Measurements from ENCODE around the gene USH2A. TPM values are rescaled to one million over a fixed set of nuclear protein-coding genes. Genes with fewer than 3 reads are reported as not detected.

USH2A gene
- total RNA-seq, 2 donors from 2014 or later, result not detected

DNA sequence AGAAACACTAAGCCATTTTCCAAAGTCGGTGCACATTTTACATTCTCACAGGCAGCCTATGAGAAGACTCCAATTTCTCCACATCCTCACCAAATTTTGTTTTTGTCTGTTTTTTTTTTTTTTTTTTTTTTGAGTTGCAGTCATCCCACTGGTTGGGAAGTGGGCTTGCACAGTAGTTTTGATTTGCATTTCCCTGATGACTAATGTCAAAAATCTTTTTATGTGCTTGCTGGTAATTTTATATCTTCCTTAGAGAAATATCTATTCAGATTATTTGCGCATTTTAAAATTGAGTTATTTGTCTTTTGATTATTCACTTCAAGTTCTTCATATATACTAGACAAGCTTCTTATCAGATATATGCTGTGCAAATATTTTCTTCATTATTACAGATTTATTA is 141.5 kb downstream of the USH2A start:
- Mint-ChIP-seq H3K36me3 (ENCODE audit: low read depth) (no peaks in the 10 kb centered on the region), H3K4me3 (no peak overlapping the region), H3K27ac (no peak overlapping the region), H3K27me3 (no peaks in the 10 kb centered on the region), H3K4me1 (no peaks in the 10 kb centered on the region), H3K9me3 (peaks cover 28% of the 10 kb centered on the region)
- ATAC-seq (replicated peaks), result no peak

DNA sequence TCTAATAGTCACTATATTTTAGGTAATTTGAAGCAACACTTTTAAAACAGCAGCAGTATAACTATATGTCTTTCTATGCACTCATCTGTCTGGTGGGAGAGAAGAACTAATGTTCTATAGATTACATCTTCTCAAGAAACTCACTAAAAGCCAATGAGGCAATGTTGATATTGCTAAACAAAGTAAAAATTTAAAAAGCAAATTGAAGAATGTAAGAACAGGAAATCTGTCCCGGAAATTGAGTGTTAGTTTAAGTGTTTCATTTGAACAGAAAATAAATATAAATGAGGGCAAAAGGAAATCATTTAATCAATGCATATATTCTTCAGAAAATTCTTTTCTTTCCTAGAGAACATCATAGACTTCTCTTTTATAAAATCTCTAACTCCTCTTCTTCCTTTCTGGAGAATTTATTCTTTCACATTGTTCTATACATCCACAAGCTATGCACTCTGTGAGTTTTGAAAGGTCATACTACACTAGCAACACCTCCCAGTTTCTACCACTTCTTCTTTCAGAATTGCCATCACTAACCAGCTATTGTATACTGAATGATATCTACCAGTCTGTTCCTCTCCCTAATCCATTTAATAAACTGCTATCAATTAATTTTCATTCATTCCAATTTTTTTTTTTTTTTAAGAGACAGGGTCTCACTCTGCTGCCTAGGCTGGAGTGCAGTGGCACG is 153.0 kb downstream of the USH2A start:
- Mint-ChIP-seq H3K36me3 (ENCODE audit: low read depth) (no peaks in the 10 kb centered on the region), H3K27ac (no peak overlapping the region), H3K9me3 (peaks cover 23% of the 10 kb centered on the region), H3K27me3 (no peaks in the 10 kb centered on the region), H3K4me1 (no peaks in the 10 kb centered on the region), H3K4me3 (no peak overlapping the region)
- ATAC-seq (replicated peaks), result no peak

DNA sequence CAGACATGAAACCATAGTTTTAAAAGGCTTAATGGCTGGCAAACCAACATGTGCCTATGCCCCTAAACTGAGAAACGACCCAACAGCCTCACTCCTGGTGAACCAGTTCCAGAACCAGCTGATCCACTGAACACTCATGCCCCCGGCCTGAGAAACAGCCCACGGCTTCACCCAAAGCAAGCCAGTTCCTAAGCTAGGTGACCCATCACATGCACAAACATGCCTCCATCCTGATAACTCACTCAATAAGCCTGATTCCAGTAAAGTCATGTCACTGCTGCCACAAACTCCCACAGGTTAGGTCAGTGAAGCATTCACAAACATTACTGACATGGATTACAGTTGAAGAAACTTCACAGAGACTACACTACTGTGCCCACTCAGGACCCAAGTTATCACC is 161.6 kb downstream of the USH2A start:
- Mint-ChIP-seq H3K36me3 (ENCODE audit: low read depth) (no peaks in the 10 kb centered on the region), H3K27ac (no peak overlapping the region)
- no peak for ATAC-seq (replicated peaks)

DNA sequence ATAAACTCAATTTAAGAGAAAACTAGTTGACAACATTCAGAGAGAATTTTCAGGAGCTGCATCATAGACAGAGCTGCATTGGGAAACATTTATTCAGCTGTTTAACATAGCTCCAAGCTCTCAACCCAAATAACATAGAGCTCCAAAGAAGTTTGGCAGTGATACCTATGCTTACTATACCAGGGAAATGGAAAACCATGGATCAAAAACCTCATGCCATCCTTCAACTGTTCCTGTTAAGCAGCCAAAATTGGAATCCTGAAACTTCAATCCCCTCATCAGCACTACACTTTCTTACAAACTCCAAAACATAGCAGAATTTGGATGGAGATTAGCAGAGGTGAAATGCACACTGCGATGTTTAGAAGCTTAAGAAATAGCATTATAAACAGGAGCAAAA is 164.4 kb downstream of the USH2A start:
- Mint-ChIP-seq H3K4me1 (no peaks in the 10 kb centered on the region), H3K27me3 (no peaks in the 10 kb centered on the region), H3K4me3 (no peak overlapping the region), H3K36me3 (ENCODE audit: low read depth) (no peaks in the 10 kb centered on the region), H3K27ac (no peak overlapping the region), H3K9me3 (peaks cover 31% of the 10 kb centered on the region)
- ATAC-seq (replicated peaks), result no peak

More for the DNA sequence above, 161.6 kb downstream of the USH2A start:
- Mint-ChIP-seq H3K9me3 (peaks cover 26% of the 10 kb centered on the region), H3K4me3 (no peak overlapping the region), H3K27me3 (no peaks in the 10 kb centered on the region), H3K4me1 (no peaks in the 10 kb centered on the region)

DNA sequence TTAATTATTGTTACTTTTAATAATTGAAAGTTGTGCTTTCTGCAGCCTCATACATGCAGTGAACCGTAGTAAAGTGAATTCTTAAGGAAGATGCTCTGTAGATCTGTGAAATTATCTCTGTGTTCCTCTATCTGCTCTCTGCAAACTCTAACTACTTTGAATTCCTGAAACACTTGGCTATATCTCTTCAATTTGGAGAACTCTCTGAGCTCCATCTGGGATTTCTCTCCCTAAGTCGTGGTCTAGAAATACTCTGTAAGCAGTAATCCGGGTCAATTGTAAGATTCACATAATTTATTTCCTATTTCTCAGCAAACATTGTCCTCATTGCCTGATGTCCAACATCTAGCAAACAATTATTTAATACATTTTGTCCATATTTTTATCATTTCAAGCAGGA is 164.9 kb downstream of the USH2A start:
- no peak for ATAC-seq (replicated peaks)
- H3K9me3 Mint-ChIP-seq, result peaks cover 34% of the 10 kb centered on the region
- H3K27ac Mint-ChIP-seq, result no peak overlapping the region
- H3K27me3 Mint-ChIP-seq, result no peaks in the 10 kb centered on the region
- no peaks in the 10 kb centered on the region for H3K36me3 Mint-ChIP-seq (ENCODE audit: low read depth)
- no peaks in the 10 kb centered on the region for H3K4me1 Mint-ChIP-seq
- no peak overlapping the region for H3K4me3 Mint-ChIP-seq

DNA sequence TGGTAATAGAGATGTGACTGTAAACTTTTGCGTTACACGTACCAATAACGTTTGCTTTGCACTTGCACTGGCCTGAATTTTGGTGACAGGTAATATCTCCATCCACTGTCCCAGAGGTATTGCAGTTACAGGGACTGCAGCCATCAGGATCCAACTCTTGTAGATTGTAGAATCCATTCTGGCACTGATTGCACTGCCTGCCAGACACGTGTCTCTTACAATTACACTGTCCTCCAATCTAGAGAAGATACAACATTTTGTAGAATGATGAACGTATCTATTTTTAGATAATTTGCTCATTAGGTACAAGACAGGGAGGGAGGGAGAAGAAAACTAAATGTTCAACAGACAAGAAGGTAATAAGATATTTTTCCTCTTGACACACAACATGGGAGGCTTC is 172.4 kb downstream of the USH2A start:
- H3K9me3 Mint-ChIP-seq, result peaks cover 16% of the 10 kb centered on the region
- H3K36me3 Mint-ChIP-seq (ENCODE audit: low read depth), result no peaks in the 10 kb centered on the region
- H3K4me1 Mint-ChIP-seq, result no peaks in the 10 kb centered on the region
- no peak overlapping the region for H3K4me3 Mint-ChIP-seq
- no peak overlapping the region for H3K27ac Mint-ChIP-seq
- ATAC-seq (replicated peaks), result no peak
- no peaks in the 10 kb centered on the region for H3K27me3 Mint-ChIP-seq

DNA sequence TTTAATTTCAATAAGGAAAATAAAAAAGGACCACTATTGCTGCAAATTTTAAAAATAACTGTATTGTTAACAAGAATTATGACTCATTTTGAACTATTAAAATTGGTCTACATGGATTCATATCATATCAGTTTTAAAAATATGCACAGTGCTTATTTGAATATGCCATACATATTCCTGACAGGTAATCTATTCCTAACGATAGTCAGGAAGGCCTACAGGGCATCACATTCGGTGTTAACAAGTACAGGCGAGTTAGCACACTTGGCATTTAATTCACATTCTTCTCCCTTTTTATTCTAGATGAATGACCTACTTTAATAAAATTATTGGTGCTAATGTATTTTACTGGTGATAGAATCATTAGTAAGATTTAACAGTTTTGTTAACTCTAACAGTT is 174.6 kb downstream of the USH2A start:
- H3K4me1 Mint-ChIP-seq, result no peaks in the 10 kb centered on the region
- peaks cover 15% of the 10 kb centered on the region for H3K9me3 Mint-ChIP-seq
- no peaks in the 10 kb centered on the region for H3K27me3 Mint-ChIP-seq
- no peak overlapping the region for H3K4me3 Mint-ChIP-seq
- no peaks in the 10 kb centered on the region for H3K36me3 Mint-ChIP-seq (ENCODE audit: low read depth)
- no peak overlapping the region for H3K27ac Mint-ChIP-seq
- no peak for ATAC-seq (replicated peaks)

DNA sequence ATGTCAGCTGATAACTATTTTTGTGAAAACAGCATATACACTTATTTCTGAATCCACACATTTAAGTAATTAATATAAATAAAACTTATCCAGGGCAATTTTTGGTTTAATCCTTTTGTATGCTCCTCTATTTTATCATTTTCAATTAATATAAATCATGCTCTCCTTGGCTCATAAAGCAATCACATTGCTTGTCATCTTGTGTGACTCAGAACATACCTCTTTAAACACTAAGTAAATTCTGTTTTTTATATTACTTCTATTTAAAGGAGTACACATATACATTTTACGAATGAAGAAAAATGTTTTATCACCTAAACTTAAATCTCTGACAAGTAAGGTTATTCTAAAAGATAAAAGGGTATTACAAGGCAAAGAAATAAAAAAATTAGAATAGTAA is 175.3 kb downstream of the USH2A start:
- no peak overlapping the region for H3K27ac Mint-ChIP-seq
- ATAC-seq (replicated peaks), result no peak
- H3K9me3 Mint-ChIP-seq, result peaks cover 14% of the 10 kb centered on the region
- no peak overlapping the region for H3K4me3 Mint-ChIP-seq
- no peaks in the 10 kb centered on the region for H3K36me3 Mint-ChIP-seq (ENCODE audit: low read depth)
- no peaks in the 10 kb centered on the region for H3K4me1 Mint-ChIP-seq
- H3K27me3 Mint-ChIP-seq, result no peaks in the 10 kb centered on the region

DNA sequence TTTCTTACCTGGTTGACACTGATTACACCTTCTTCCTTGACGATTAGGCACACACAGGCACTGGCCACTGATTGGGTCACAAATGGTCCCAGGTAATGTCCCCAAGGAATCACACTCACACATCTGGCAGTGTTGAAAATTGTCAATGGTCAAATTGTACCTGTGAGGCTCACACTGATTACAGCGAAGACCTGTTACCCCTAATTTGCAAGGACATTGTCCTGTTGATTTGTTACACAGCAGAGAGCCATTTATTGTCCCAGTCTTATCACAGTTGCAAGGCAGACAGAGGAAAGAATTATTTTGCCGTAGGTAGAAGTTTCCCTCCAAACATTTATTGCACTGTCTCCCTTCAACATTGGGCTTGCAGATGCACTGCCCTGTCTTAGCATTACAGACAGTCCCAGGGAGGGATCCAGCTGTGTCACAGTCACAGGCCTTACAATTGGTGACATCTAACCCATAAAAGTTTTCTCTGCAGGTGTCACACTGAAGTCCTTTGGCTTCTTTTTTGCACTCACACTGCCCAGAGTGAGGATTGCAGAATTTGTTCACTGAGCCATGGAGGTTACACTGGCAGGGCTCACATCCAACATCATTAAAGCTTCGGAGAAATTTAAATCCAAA is 176.6 kb downstream of the USH2A start:
- Mint-ChIP-seq H3K4me1 (no peaks in the 10 kb centered on the region), H3K27me3 (no peaks in the 10 kb centered on the region), H3K9me3 (peaks cover 14% of the 10 kb centered on the region), H3K4me3 (no peak overlapping the region), H3K36me3 (ENCODE audit: low read depth) (no peaks in the 10 kb centered on the region), H3K27ac (no peak overlapping the region)
- ATAC-seq (replicated peaks), result no peak

DNA sequence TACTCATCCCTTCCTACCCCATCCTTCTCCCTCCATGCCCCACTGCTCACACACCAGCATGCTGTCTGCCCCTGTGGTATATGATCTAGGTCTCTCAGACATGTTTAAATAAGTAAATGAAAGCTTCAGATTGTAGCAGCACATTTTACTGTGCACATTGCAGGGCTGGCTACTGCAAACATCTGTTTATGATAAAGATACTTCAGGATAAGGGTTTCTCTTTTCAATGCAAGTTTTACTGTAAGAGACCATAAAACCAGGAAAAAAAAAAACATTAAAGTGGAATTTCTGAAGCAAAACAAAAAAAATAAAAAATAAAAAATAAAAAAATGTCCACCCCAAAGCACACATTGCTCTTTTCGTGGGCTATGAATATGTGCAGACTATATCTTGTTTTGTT is 184.4 kb downstream of the USH2A start:
- H3K4me1 Mint-ChIP-seq, result no peaks in the 10 kb centered on the region
- H3K27me3 Mint-ChIP-seq, result no peaks in the 10 kb centered on the region
- no peak overlapping the region for H3K27ac Mint-ChIP-seq
- H3K9me3 Mint-ChIP-seq, result peaks cover 7% of the 10 kb centered on the region
- ATAC-seq (replicated peaks), result no peak
- no peak overlapping the region for H3K4me3 Mint-ChIP-seq
- H3K36me3 Mint-ChIP-seq (ENCODE audit: low read depth), result no peaks in the 10 kb centered on the region

DNA sequence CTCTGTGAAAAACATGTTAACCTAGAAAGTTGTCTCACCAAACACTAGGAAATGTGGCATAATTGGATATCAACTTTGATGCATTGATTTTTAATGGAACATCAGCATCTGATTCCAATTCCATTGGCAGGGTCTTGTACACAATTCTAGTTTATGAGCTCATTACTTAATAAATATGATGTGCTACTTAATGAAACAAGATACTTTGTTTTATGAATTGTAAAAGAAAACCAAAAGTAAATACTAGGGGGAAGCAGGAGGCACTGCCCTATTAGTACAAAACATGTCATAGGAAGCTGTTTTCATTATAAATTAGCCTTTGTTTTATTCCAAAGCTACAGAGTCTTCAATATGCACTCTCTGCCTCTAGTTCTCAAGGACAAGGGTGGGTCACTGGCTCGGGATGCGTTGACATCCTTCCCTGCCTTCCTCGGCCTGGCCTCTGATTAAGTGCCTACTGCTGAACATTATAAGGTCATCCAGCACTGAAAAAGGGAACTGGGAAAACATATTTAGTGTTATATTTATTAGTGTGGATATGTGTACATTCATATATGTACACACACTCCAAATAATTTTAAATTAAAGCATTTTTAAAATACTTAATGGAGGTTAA is 185.2 kb downstream of the USH2A start:
- no peaks in the 10 kb centered on the region for H3K4me1 Mint-ChIP-seq
- no peaks in the 10 kb centered on the region for H3K27me3 Mint-ChIP-seq
- no peak for ATAC-seq (replicated peaks)
- no peak overlapping the region for H3K4me3 Mint-ChIP-seq
- no peak overlapping the region for H3K27ac Mint-ChIP-seq
- H3K36me3 Mint-ChIP-seq (ENCODE audit: low read depth), result no peaks in the 10 kb centered on the region
- peaks cover 11% of the 10 kb centered on the region for H3K9me3 Mint-ChIP-seq

DNA sequence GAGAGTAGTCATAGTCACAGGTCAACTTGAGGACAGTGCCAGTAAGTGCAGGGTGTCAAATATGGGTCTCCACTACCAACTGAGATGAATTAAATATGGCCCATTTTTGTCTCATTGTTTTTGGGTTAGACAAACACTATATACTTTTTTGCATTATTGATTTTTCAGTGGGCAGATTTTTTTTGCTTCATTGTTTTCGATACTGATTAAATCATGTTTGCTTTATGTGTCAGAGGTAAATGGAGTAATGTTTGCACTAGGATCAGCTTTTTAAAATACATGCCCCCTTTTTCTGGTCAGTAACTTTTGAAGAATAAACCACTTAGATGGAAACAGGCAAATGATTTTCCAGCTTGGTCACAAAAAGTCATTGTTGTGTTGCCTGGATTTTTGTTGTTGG is 199.0 kb downstream of the USH2A start:
- Mint-ChIP-seq H3K4me3 (no peak overlapping the region), H3K9me3 (peaks cover 26% of the 10 kb centered on the region), H3K27ac (no peak overlapping the region), H3K27me3 (no peaks in the 10 kb centered on the region), H3K36me3 (ENCODE audit: low read depth) (no peaks in the 10 kb centered on the region), H3K4me1 (no peaks in the 10 kb centered on the region)
- no peak for ATAC-seq (replicated peaks)

DNA sequence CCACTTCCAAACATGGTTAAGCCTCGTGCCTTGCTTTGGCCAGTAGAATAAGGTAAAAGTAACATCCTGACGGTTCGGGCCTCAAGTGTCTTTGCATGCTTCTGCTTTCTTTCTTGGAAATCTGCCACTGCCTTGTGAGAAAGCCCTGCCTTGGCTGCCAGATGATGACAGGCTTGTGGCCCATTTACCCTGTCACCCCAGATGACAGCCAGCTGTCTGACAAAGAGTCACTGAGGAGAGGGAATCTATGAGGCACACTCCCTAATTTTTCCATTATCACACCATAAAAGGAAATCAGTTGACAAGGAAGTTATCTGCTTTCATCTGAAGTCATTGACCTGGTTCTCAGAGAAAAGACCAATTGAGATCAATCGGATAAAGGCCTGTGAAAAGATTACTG is 199.8 kb downstream of the USH2A start:
- no peak for ATAC-seq (replicated peaks)
- H3K27me3 Mint-ChIP-seq, result no peaks in the 10 kb centered on the region
- H3K4me3 Mint-ChIP-seq, result no peak overlapping the region
- H3K4me1 Mint-ChIP-seq, result no peaks in the 10 kb centered on the region
- peaks cover 26% of the 10 kb centered on the region for H3K9me3 Mint-ChIP-seq
- H3K36me3 Mint-ChIP-seq (ENCODE audit: low read depth), result no peaks in the 10 kb centered on the region
- H3K27ac Mint-ChIP-seq, result no peak overlapping the region

DNA sequence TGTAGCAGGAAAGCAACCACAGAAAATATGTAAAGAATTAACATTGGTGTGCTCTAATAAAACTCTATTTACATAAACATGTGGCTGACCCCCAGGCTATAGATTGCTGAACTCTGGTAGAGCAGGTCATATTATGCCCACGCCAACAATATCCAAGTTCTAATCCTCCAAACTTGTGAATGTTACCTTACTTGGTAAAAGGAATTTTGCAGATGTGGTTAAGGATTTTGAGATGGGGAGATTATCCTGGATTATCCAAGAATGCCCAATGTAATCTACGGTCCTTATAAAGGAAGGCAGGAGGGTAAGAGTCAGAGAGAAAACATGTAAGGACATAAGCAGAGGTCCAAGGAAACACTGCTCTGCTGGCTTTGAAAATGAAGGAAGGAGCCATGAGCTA is 201.0 kb downstream of the USH2A start:
- H3K4me3 Mint-ChIP-seq, result no peak overlapping the region
- H3K9me3 Mint-ChIP-seq, result peaks cover 18% of the 10 kb centered on the region
- ATAC-seq (replicated peaks), result no peak

DNA sequence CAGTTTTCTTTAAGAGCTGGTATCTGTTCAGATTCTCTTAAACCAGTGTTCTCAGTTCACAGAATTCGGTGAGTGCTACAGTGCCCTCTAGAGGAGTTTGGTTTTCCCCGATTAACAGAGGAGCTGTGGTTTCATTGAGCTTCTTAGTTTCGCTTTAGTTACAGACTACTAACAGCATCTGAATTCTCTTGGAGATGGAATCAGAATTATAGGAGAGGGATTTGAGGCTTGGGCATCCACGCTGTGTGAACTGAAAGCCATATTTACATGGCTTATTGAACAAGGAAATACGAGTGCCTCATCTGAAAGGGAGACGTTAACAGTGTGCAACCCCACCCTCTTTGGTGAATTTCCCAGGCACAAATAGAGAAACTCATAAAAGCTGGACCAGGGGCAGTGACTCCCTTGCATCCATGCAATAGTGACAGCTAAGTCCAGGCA is 202.0 kb downstream of the USH2A start:
- ATAC-seq (replicated peaks), result no peak
- no peak overlapping the region for H3K27ac Mint-ChIP-seq
- H3K36me3 Mint-ChIP-seq (ENCODE audit: low read depth), result no peaks in the 10 kb centered on the region
- H3K9me3 Mint-ChIP-seq, result peaks cover 14% of the 10 kb centered on the region
- peak overlapping the region; percentile 36 for H3K4me3 Mint-ChIP-seq
- no peaks in the 10 kb centered on the region for H3K27me3 Mint-ChIP-seq
- no peaks in the 10 kb centered on the region for H3K4me1 Mint-ChIP-seq

More for the DNA sequence above, 201.0 kb downstream of the USH2A start:
- H3K27me3 Mint-ChIP-seq, result no peaks in the 10 kb centered on the region
- no peaks in the 10 kb centered on the region for H3K36me3 Mint-ChIP-seq (ENCODE audit: low read depth)
- no peaks in the 10 kb centered on the region for H3K4me1 Mint-ChIP-seq
- H3K27ac Mint-ChIP-seq, result no peak overlapping the region
